GM21737 (cell line): ENCODE measurements around the gene CLASP1.
"Not testable (repeated sequence)": the region's sequence is repeated elsewhere in the genome, so short reads cannot be mapped to it uniquely, and the experiment has no call there.

ENCODE experiments used
- ATAC-seq: cut with Tn5 transposase; IDR thresholded peaks from one replicate; pipeline ENCODE4 v1.9.1; 2021; ENCODE audit warnings: mild to moderate bottlenecking, moderate library complexity; ENCODE audit not compliant: unreplicated experiment

The CLASP1 gene

DNA sequence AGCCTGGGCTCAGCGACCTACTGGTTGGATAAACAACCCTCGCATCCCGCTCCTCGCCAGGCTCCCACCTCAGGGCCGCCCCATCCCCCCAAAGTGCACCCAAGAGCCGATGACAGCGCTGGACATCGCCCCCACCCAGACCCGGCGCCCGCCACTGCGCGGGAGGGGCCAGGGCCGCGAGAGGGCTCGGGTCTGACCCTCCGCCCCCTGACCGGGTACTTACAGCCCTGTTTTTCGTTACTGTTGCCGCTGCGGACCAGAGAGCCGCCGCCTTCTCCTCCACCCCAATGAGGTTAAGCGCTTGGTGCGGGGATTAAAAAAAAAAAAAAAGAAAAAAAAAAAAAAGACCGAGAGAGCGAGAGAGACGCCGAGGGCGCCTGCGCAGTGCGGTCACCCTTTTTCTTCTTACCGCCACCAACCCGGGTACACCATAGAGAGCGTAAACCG is at the start of gene CLASP1:
Gene CLASP1 (minus strand): TSS at position 314 of the 447 bp plus-strand sequence. CDS start 43,567 bp downstream, outside the sequence.
- peak; percentile 23 for ATAC-seq

DNA sequence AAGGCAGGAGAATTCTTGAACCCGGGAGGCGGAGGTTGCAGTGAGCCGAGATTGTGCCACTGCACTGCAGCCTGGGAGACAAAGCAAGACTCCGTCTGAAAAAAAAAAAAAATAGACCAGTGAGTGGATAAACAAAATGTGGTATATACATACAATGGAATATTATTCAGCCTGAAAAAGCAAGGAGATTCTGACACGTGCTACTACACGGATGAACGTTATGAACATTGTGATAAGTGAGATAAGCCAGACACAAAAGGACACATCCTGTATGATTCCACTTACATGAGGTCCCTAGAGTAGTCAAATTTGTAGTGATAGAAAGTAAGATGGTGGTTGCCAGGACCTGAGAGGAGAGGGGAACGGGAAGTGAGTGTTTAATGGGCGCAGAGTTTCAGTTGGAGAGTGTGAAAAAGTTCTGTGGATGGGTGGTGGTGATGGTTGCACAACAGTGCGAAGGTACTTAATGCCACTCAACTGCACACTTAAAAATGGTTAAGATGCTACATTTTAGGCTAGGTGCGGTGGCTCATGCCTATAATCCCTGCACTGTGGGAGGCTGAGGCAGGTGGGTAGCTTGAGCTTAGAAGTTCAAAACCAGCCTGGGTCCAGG is 49.2 kb upstream of the CLASP1 start:
- no peak for ATAC-seq

DNA sequence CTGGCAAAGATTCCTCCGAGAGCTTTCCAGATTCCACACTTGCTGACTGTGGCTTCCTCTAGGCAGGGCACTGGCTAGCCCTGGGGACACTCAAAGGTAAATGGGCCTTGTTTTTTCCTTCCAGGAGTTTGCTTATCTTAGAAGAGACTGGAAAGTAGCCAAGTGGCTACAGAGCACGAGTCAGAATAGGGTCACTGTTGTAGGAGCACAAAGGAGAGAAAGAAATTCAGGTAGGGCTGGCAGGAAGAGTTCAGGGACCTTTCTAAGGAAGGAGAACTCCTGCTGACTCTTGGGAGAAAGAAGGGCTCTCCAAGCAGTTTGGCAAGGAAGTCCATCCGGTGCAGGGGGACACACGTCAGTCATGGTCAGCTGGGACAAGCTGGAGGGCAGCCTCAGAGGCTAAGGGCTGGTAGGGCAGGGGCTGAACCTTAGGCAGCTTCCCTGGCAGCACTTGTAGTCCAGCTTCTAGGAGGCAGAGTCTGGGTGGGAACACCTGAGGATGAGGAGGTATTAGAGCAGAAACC is 47.9 kb upstream of the CLASP1 start:
- ATAC-seq, result no peak

DNA sequence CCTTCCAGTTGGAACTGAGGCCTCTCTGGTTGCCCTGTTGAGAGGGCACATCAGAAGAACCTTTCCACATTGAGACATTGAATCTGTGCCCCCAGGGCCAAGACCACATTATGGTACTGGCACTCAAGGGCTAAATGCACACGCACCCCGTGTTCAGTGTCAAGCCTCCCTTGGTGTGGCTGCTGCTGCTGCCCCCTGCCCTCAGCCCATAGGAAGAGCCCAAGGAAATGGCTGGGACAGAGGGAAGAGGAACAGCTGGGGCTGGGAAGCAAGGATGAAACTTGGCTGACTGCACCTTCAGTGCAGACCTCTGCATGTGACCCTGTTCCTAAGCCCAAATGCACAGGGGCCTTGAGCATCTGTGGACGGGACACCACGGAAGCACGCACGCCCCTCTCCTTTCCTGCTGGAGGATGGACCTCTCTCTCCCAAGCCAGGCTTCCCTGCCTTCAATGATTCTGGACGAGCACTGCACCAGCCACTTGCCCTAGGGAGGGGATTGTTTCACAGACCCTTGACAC is 47.2 kb upstream of the CLASP1 start:
- ATAC-seq, result no peak

DNA sequence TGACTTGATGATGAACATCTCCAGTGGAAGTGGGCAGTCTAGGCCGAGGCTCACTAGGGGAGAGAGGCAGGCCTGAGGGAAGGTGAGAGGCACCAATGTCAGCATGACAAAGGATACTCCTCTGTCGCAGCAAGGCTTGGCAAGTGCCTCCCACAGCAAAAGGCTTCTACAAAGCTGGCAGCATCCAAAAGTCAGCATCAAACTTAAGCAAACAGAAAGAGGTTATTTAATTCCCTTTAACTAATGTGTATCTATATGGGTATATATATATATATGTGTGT is 45.8 kb upstream of the CLASP1 start:
- ATAC-seq, result no peak

DNA sequence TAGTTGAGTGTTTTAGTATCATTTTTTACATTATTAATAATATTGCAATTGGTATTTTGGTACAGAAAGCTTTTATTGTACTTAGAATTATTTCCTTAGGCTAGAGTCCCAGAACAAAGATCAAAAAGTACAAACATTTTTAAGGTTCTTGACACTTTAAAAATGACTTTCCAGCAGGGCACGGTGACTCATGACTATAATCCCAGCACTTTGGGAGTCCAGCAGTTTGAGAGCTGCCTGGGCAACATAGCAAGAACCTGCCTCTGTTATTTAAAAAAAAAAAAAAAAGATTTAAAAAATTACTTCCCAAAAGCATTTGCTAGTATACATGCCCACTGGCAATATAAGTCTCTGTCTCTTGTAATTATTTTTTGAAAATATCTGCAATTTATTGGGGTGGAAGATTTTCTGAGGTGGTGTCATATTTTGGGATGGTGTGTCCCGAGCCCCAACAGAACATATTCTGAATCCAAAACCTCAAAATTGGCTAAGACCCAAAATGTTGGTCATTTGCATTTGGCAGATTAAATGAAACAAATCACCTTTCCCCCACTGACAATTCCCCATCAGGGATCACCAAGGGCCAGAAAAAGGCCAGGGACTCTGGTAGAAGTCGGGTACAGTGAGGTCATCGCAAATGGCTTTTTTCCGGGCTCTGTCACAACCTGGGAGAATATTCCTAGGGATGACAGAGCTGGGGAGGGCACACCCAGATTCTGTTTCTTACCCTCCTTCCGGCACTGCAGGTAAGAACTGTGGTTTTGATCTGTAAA is 45.3 kb upstream of the CLASP1 start:
- ATAC-seq, result no peak

DNA sequence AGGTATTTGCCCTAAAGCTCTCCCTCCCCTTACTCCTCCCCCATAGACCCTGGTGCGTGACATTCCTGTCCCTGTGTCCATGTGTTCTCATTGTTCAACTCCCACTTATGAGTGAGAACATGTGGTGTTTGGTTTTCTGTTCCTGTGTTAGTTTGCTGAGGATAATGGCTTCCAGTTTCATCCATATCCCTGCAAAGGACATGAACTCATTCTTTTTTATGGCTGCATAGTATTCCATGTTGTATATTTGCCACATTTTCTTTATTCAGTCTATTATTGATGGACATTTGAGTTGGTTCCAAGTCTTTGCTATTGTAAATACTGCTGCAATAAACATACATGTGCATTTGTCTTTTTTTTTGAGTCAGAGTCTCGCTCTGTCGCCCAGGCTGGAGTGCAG is 41.3 kb upstream of the CLASP1 start:
- not testable (repeated sequence) for ATAC-seq

DNA sequence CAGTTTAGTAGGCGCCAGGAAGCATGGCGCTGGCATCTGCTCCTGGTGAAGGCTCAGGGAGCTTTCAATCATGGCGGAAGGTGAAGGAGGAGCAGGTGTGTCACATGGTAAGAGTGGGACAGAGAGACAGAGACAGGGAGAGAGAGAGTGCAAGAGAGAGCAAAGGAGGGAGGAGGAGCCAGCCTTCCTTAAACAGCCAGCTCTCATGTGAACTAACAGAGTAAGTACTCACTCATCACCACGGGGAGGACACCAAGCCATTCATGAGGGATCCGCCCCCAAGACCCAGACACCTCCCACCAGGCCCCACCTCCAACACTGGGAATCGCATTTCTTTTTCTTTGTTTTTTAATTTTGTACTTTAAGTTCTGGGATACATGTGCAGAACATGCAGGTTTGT is 40.8 kb upstream of the CLASP1 start:
- ATAC-seq, result no peak

DNA sequence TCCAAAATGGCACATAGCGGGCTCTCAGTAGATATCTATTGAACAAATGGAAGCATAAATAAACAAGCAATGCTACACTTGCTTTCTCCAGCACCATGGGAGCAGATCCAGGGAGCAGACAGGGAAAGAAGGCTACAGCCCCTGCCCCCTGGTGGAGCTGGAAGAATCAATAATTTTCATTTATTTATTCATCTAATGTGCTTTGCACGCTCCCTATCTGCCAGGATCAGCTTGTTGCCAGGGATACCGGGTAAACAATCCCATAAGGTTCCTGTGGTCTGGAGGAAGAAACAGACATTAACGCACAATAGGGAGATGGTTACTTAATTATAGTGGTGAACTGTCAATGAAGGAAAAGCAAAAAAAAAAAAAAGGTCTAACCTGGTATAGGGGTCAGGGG is 40.1 kb upstream of the CLASP1 start:
- ATAC-seq, result no peak

DNA sequence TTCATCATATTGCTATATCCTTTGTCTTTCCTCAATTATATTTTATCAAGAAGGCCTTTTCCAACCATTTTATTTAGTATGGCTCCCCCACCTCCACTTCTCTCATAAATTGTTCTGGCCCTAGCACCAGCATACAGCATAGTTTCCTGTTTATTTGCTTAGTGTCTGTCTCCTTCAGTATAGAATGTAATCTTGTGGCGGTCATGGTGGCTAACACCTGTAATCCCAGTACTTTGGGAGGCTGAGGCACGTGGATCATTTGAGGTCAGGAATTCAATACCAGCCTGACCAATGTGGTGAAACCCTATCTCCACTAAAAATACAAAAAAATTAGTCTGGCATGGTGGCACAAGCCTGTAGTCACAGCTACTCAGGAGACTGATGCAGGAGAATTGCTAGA is 39.6 kb upstream of the CLASP1 start:
- ATAC-seq, result no peak

DNA sequence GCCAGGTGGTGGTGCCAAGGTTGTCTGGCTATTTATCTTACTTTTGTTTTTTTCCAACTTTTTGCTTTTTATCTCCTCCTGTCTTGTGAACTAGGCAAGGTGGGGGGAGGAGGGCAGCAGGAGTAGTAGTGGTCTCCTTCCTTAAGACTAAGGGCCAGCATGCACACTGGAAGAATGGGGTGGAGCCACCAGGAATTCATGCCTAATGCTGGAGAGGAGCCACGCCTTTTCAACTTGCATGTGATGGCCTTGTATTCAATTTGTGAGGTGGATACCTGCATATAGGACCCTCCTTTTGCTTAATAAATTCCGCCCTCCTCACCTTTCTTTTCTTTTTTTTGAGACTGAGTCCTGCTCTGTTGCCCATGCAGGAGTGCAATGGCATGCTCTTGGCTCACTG is 37.6 kb upstream of the CLASP1 start:
- no peak for ATAC-seq

DNA sequence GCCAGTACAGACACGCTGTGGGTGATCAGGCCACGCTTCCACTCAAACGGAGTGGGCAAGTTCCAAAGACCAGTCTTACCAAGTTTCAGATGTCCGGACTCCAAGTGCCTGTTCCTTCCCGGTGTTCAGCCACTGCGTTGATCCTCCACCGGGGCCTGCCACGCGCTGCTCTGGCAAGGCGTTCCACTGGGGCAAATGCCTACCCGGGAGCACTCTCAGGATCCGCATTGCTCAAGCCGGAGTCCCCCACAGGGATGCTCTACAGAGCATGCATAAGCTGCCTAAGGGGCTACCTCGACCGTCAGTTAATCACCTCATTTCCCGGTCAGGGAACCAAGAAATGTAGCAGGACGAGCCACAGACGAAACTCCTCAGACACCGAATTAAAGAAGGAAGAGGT is 37.0 kb upstream of the CLASP1 start:
- no peak for ATAC-seq

DNA sequence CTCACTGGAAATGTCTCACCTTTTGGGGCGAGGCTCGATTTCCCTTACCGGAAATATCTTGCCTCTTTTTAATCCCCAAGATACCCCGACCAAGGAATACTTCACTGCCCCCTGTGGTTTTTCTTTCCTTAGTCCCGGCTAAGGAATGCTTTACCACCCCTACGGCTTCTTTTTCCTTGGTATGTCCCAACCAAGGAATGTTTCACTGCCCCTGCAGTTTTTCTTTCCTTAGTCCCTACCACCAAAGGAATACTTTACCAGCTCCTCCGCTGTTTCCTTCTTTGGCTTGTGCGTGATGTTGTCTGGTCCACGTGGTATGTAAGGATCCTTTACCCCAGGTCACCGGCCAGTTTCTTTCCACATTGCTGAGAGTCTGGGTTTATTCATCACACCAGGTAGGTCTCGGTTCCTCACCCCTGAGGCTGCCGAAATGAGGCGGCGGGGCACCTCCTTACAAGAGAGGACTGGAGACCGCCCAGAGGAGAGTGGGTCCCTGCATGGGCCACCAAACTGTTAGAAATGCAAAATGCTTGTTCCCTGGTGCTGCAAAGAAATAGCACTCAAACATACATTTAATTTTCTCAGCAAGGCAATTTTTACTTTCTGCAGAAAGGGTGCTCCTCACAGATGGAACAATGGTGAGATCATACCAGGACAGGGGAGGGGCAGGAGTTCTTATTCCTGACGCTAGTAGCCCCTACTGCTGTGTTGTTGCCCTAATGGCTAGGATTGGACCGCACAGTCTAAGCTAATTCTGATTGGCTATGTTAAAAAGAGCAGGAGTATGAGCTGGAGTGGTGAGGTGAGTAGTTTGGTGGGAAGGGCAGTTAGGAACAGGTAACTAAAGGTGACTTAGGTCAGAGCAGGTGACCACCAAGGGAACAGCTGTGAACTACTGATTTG is 33.4 kb upstream of the CLASP1 start:
- no peak for ATAC-seq

DNA sequence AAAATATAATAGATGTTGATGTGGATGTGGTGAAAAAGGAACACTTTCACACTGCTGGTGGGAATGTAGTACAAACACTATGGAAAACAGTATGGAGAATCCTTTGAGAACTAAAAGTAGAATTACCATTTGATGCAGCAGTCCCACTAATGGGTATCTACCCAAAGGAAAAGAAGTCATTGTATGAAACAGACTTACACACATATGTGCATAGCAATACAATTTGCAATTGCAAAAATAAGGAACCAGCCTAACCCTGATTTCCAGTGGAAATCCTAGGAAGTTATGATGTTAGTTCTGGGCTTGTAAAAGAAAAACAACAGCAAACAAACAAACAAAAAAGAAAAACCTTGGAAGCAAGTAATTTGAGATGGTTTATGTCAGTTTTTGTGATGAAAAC is 28.6 kb upstream of the CLASP1 start:
- no peak for ATAC-seq

DNA sequence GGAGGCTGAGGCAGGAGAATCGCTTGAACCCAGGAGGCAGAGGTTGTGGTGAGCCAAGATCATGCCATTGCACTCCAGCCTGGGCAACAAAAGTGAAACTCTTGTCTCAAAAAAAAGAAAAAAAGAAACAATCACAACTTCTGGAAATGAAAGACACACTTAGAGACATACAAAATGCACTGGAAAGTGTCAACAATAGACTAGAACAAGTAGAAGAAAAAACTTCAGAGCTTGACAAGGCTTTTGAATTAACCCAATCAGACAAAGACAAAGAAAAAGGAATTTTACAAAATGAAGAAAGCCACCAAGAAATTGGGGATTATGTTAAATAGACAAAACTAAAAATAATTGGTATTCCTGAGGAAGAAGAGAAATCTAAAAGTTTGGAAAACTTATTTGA is 22.4 kb upstream of the CLASP1 start:
- ATAC-seq, result not testable (repeated sequence)

DNA sequence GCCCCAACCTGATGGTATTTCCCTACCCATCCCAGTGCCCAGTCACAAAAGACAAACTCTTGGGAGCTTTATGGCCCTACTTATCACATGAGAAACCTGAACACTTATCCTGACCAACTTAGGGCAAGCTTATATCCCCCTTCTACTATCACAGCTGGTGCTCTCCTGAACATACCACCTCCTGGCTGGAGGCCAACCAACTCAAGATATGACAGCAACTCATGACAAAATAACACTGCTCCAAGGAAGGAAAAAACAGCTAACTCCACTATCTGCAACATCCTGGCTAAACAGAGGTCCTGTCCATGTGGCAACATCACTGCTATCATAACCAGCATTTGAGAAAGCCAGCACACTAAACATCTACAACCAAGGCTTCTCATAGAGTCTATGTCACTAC is 20.9 kb upstream of the CLASP1 start:
- no peak for ATAC-seq

DNA sequence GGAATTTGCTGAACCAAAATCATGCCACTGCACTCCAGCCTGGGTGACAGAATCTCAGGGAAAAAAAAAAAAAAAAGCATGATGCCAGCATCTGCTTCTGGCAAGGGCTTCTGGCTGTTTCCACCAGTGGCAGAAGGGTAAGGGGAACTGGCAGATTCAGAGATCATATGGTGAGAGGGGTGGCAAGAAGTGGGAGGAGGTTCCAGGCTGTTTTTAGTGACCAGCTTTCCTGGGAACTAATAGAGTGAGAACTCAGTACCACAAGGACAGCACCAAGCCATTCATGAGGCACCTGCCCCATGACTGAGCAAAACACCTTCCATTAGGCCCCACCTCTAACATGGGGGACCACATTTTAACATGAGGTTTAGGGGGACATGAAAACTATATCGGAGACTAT is 18.4 kb upstream of the CLASP1 start:
- ATAC-seq, result no peak

DNA sequence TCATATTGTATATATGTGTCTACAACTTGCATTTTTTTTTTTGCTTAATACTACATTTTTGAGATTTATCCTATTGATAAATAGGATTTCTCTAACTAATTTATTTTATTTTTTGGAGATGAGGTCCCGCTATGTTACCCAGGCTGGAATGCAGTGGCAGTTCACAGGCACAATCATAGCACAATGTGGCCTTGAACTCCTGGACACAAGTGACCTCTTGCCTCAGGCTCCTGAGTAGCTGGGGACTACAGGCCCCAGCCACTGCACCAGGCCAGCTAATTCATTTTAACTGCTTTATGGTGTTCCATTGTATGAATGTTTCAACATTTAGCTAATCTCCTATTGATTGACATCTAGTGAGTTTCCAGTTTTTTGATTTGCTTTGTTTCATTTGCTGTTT is 16.8 kb upstream of the CLASP1 start:
- no peak for ATAC-seq

DNA sequence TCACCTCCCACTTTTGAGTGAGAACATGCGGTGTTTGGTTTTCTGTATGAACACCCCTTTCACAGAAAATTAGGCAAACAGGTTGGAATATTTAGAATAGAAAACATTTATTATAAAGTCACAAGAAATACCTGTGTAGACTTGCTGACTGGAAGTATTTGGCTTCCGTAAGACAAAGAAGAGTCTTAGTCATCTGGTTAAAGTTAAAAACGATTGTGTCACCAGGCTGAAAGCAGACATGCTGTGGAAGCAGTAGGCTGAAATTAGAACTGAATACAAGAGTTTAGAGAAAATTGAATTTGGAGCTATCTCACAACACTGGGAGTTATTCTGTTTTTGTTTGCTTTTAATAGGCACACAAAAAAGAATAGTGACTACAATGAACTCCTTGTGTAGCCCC is 16.2 kb upstream of the CLASP1 start:
- no peak for ATAC-seq

DNA sequence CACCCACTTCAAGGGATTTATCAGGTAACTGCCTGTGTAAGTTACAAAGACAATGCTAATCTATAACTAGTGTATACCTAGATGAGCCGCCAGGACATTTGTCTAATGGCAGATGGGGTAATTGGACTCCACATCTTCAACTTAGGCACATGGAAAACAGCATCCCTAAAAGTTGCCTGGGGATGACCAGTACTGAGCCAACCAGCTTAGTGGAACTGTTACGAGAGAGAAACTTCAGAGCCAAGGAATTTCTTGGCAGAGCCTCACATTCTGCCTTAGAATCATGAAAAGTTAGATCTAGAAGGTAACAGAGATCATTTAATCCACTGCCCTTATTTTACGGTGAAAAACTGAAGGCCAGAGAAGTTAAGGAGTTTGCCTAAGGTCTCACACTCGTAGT is 15.5 kb upstream of the CLASP1 start:
- no peak for ATAC-seq

DNA sequence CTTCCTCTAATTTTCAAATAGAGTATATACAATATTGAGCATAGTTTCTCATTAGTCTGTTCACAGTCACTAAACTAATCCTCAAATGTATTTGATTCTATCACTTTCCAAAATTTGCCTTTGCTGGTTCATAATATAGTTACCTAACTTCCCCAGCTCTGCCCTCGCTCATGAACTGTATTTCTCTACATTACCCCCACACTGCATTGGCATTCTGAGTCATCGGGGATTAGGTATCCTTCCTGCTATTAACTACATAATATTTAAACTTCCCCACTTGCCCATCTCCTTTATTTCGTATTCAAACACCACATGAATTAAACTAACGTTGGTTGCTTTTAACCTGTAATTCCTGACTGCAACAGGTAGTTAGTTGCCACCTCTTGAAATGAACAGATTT is 14.8 kb upstream of the CLASP1 start:
- ATAC-seq, result no peak
